ENCODE results near the gene HRH2.

GRCh38 chr5:175680463-175680862 is 22.6 kb downstream of the HRH2 start:
- TF ChIP-seq, protein P1, sequence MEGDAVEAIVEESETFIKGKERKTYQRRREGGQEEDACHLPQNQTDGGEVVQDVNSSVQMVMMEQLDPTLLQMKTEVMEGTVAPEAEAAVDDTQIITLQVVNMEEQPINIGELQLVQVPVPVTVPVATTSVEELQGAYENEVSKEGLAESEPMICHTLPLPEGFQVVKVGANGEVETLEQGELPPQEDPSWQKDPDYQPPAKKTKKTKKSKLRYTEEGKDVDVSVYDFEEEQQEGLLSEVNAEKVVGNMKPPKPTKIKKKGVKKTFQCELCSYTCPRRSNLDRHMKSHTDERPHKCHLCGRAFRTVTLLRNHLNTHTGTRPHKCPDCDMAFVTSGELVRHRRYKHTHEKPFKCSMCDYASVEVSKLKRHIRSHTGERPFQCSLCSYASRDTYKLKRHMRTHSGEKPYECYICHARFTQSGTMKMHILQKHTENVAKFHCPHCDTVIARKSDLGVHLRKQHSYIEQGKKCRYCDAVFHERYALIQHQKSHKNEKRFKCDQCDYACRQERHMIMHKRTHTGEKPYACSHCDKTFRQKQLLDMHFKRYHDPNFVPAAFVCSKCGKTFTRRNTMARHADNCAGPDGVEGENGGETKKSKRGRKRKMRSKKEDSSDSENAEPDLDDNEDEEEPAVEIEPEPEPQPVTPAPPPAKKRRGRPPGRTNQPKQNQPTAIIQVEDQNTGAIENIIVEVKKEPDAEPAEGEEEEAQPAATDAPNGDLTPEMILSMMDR (IDR thresholded peaks at IDR 0.05): no peak
- TF ChIP-seq EZH2 (IDR thresholded peaks at IDR 0.05; ENCODE audit: borderline replicate concordance, insufficient read depth, low read depth, low read length, poor library complexity, severe bottlenecking): no peak
